HepG2 (cell line): ENCODE measurements around the gene CR1. TPM values are rescaled to one million over a fixed set of nuclear protein-coding genes. Genes with fewer than 3 reads are reported as not detected.

Experiments used
- ATAC-seq: fragments of 200-7000 bp; cut with Tn5 transposase; 3 replicates; pipeline ENCODE4 v1.9.1; 2020; ENCODE audit warnings: mild to moderate bottlenecking, moderate library complexity
- BruUV-seq: library from RNA; stranded (reverse); fragments of 400-500 nt; replicated peaks from 2 replicates; lab custom pipeline; 2021; lab: Mats Ljungman, UMichigan
- CTCF ChIA-PET: fragments of 300-600 bp; formaldehyde crosslinking; extraction: SDS; loops from one replicate; lab custom pipeline; 2021; ENCODE audit warnings: low total read pairs, inconsistent platforms, low intra/inter-chr PET ratio; lab: Yijun Ruan, JAX
- POLR2A ChIA-PET: fragments of 350-600 bp; sonication (Branson Sonifier 250); formaldehyde crosslinking; loops from one replicate; lab custom pipeline; 2020; ENCODE audit warnings: antibody characterized with exemption, inconsistent platforms; lab: Yijun Ruan, JAX
- DNase-seq: peaks from one replicate; pipeline ENCODE4 v3.0.0-alpha.2; 2015; ENCODE audit warnings: low spot score
- FAIRE-seq: peaks from 3 replicates; lab custom pipeline; 2011; peaks lifted over from hg19 to GRCh38; lab: Jason Lieb, UNC
- H2AFZ ChIP-seq: one replicate; pipeline ENCODE4 v1.6.1; 2011; ENCODE audit warnings: low read length, inconsistent platforms
- H3K27ac ChIP-seq: fragments of 300-600 bp; 3 replicates; pipeline ENCODE4 v1.8.0; 2011; ENCODE audit warnings: mixed run types, mild to moderate bottlenecking, mixed read lengths, low read length, inconsistent platforms; ENCODE audit not compliant: insufficient read depth; ENCODE audit errors: extremely low read length
- H3K27me3 ChIP-seq, 2 experiments: fragments of 200-600 bp in 1 of 2; 2 replicates in 1 of 2; 3 replicates in 1 of 2; pipeline versions ENCODE4 v1.6.0 to v1.8.0; 2011; ENCODE audit warnings: low read length in 2 of 2, mild to moderate bottlenecking in 2 of 2, moderate library complexity in 2 of 2, inconsistent platforms in 1 of 2; ENCODE audit not compliant: insufficient read depth in 2 of 2, control insufficient read depth in 1 of 2
- H3K36me3 ChIP-seq, 2 experiments: fragments of 200-600 bp in 1 of 2; replicated peaks in 1 of 2; 2 replicates in 1 of 2; 3 replicates in 1 of 2; pipeline versions ENCODE4 v1.5.1 to v1.8.0; 2011; ENCODE audit warnings: low read length in 2 of 2, inconsistent platforms in 1 of 2; ENCODE audit not compliant: insufficient read depth in 2 of 2, control insufficient read depth in 1 of 2
- H3K4me1 ChIP-seq: 2 replicates; pipeline ENCODE4 v1.5.1; 2012; ENCODE audit warnings: low read length, inconsistent platforms; ENCODE audit not compliant: insufficient read depth
- H3K4me2 ChIP-seq: 2 replicates; pipeline ENCODE4 v1.6.0; 2011; ENCODE audit warnings: low read depth, low read length, inconsistent platforms
- H3K4me3 ChIP-seq, 3 experiments: fragments of 200-600 bp in 1 of 3; sonication (generic), shearing (Covaris generic) in 1 of 3; replicated peaks in 1 of 3; 2 replicates each; pipeline ENCODE4 v1.5.1; 2011 to 2016; ENCODE audit warnings: low read length in 3 of 3, inconsistent platforms in 2 of 3, low read depth in 2 of 3, mild to moderate bottlenecking in 2 of 3, control low read depth in 1 of 3, mixed read lengths in 1 of 3; ENCODE audit not compliant: insufficient read depth in 1 of 3
- H3K79me2 ChIP-seq: one replicate; pipeline ENCODE4 v1.6.1; 2011; ENCODE audit warnings: low read length, inconsistent platforms; ENCODE audit not compliant: insufficient read depth
- H3K9ac ChIP-seq: 2 replicates; pipeline ENCODE4 v1.6.0; 2011; ENCODE audit warnings: mild to moderate bottlenecking, low read depth, low read length, inconsistent platforms; ENCODE audit not compliant: insufficient read depth
- H3K9me3 ChIP-seq: 2 replicates; pipeline ENCODE4 v1.5.1; 2012; ENCODE audit warnings: mild to moderate bottlenecking, low read length
- H4K20me1 ChIP-seq: 2 replicates; pipeline ENCODE4 v1.6.0; 2011; ENCODE audit warnings: inconsistent platforms, mild to moderate bottlenecking, low read length, moderate library complexity; ENCODE audit not compliant: insufficient read depth
- HIVEP1 ChIP-seq: sonication (generic); formaldehyde crosslinking; IDR thresholded peaks from 2 replicates; pipeline ENCODE4 v1.4.0; 2020; ENCODE audit warnings: mild to moderate bottlenecking, missing genetic modification reagents
- HOXA9 ChIP-seq: sonication (generic); formaldehyde crosslinking; IDR thresholded peaks from 2 replicates; pipeline ENCODE4 v1.8.1; 2022; ENCODE audit warnings: missing genetic modification reagents, mild to moderate bottlenecking, moderate library complexity, borderline replicate concordance
- ISX ChIP-seq: sonication (generic); formaldehyde crosslinking; conservative IDR thresholded peaks from 2 replicates; pipeline ENCODE4 v1.5.0; 2020; ENCODE audit warnings: missing genetic modification reagents
- MIER2 ChIP-seq: IDR thresholded peaks from 2 replicates; pipeline ENCODE4 v1.6.1; 2016; ENCODE audit warnings: missing biosample characterization, missing genetic modification reagents
- PRMT3 ChIP-seq: sonication (generic); formaldehyde crosslinking; IDR thresholded peaks from 2 replicates; pipeline ENCODE4 v1.8.1; 2022; ENCODE audit warnings: low read depth, mild to moderate bottlenecking, moderate library complexity, missing genetic modification reagents, borderline replicate concordance
- RXRA ChIP-seq: sonication (generic); formaldehyde crosslinking; IDR thresholded peaks from 2 replicates; pipeline ENCODE4 v1.5.1; 2020; ENCODE audit warnings: missing genetic modification reagents
- SKIL ChIP-seq: sonication (generic); formaldehyde crosslinking; IDR thresholded peaks from 2 replicates; pipeline ENCODE4 v1.8.0; 2022; ENCODE audit warnings: missing genetic modification reagents, mild to moderate bottlenecking, moderate library complexity, borderline replicate concordance
- STAG1 ChIP-seq: sonication (generic); formaldehyde crosslinking; IDR thresholded peaks from 2 replicates; pipeline ENCODE4 v1.4.0; 2020; ENCODE audit warnings: missing genetic modification reagents
- ZBTB38 ChIP-seq: sonication (generic); formaldehyde crosslinking; IDR thresholded peaks from 2 replicates; pipeline ENCODE4 v1.5.1; 2020; ENCODE audit warnings: mild to moderate bottlenecking, missing genetic modification reagents
- ZBTB44 ChIP-seq: sonication (generic); formaldehyde crosslinking; IDR thresholded peaks from 2 replicates; pipeline ENCODE4 v1.4.0; 2020; ENCODE audit warnings: missing genetic modification reagents
- ZNF513 ChIP-seq: sonication (generic); formaldehyde crosslinking; conservative IDR thresholded peaks from 2 replicates; pipeline ENCODE4 v1.5.0; 2020; ENCODE audit warnings: missing genetic modification reagents
- WGBS: methylation state at CpG from one replicate; pipeline ENCODE4 v1.1.6; 2017; ENCODE audit warnings: low lambda C conversion rate; 5-methylcytosine and 5-hydroxymethylcytosine counted together
- in situ Hi-C: cut with HindIII; loops from 2 replicates; pipeline ENCODE4 v1.10.0; 2017; ENCODE audit warnings: low pct_unique_long_range_greater_than_20kb; ENCODE audit not compliant: extremely low pct_ligation_motif_present
- intact Hi-C: fragments of 100-400 bp; cut with micrococcal nuclease; formaldehyde crosslinking; loops from one replicate; pipeline ENCODE4 v1.10.0; 2022; ENCODE audit not compliant: unreplicated experiment
- polyA plus RNA-seq, 8 experiments: library from polyadenylated mRNA; depleted of rRNA in 3 of 8; stranded (reverse) in 7 of 8; unstranded in 1 of 8; fragments of >200 nt; fragmentation: Illumina TruSeq in 4 of 8; extraction: Trizol in 4 of 8; gene quantifications; 2 replicates each; pipeline versions ENCODE4 v1.2.1 to v1.2.3, GENCODE V29; 2011 to 2016; ENCODE audit warnings: low read depth in 4 of 8, missing spikeins in 1 of 8, mixed read lengths in 1 of 8; ENCODE audit not compliant: insufficient read depth in 1 of 8
- total RNA-seq, 5 experiments: library from RNA; depleted of rRNA; stranded (reverse); fragments of >200 nt; fragmentation: Illumina TruSeq; extraction: Trizol; gene quantifications; 2 replicates each; pipeline ENCODE4 v1.2.3, GENCODE V29; 2016; ENCODE audit warnings: low read depth in 1 of 5
- TF ChIP-seq, protein P1 (sequence below): sonication (generic); formaldehyde crosslinking; IDR thresholded peaks from 2 replicates; pipeline ENCODE4 v1.8.0; 2022; ENCODE audit warnings: missing genetic modification reagents, low read depth, mild to moderate bottlenecking, borderline replicate concordance

CR1 gene
- total and polyA plus RNA-seq, 2 of the 13 experiments (the other 11 are each of a cell fraction or from before 2014, with no cell fraction given): not detected

GRCh38 chr1:207461649-207462048 is 34.3 kb upstream of the CR1 start:
- ChIA-PET POLR2A (no interaction called here), CTCF (no interaction called here)

DNA sequence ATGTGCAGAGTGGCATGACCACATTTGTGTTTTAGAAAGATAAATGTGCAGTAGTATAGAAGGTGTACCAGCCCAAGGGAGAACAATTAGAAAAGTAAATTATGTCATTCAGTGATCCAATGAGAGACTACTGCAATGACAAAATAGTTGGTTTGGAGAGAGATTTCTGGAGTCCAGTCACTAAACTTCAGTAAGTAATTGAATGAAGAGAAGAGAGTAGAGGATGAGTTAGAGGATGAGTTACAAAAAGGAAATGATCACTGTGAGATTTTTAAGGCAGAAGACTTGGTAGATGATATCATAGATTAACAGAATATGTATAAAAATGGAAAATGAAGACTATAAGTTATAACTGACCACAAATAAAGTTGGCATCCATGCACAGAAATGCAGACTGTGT is 33.4 kb upstream of the CR1 start:
- intact Hi-C loops (no loop called here), in situ Hi-C loops (no loop called here)
- H3K27me3 ChIP-seq: peaks cover 0 to 6% of the 10 kb centered on the region in 2 experiments; a peak in 1 of 5 replicates
- no peak for ATAC-seq
- no peak for FAIRE-seq
- H4K20me1 ChIP-seq: no peaks in the 10 kb centered on the region
- ChIA-PET POLR2A (no interaction called here), CTCF (no interaction called here)
- no peaks in the 10 kb centered on the region for H3K79me2 ChIP-seq
- H3K27ac ChIP-seq: no peak overlapping the region
- H2AFZ ChIP-seq: no peak overlapping the region
- H3K4me1 ChIP-seq: no peaks in the 10 kb centered on the region
- no peak overlapping the region for H3K4me3 ChIP-seq
- no peaks in the 10 kb centered on the region for H3K9me3 ChIP-seq
- no TSS peak for BruUV-seq
- no peak overlapping the region for H3K9ac ChIP-seq
- H3K36me3 ChIP-seq: no peaks in the 10 kb centered on the region
- no peak overlapping the region for H3K4me2 ChIP-seq
- DNase-seq: no peak
- TF ChIP-seq SKIL (CRISPR knock-in tag): no peak
- no peak for TF ChIP-seq ZBTB38 (CRISPR knock-in tag)
- no peak for TF ChIP-seq ISX (CRISPR knock-in tag)
- TF ChIP-seq HIVEP1 (CRISPR knock-in tag): no peak
- no peak for TF ChIP-seq PRMT3 (CRISPR knock-in tag)
- TF ChIP-seq, protein P1, sequence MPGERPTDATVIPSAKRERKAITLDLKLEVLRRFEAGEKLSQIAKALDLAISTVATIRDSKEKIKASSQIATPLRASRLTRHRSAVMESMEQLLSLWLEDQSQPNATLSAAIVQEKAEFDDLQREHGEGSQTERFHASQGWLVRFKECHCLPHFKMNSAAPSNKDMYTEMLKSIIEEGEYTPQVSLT (CRISPR knock-in tag): no peak
- no peak for TF ChIP-seq RXRA (CRISPR knock-in tag)
- TF ChIP-seq ZNF513 (CRISPR knock-in tag): no peak

More at GRCh38 chr1:207461649-207462048, 34.3 kb upstream of the CR1 start:
- ATAC-seq (no peak), DNase-seq (no peak), FAIRE-seq (no peak)
- 6% methylated on average over 1 of the region's 1 CpG for WGBS
- no peak overlapping the region for H3K27ac ChIP-seq
- no peaks in the 10 kb centered on the region for H4K20me1 ChIP-seq
- H3K4me1 ChIP-seq: no peaks in the 10 kb centered on the region
- no peak overlapping the region for H3K4me3 ChIP-seq
- no peaks in the 10 kb centered on the region for H3K9me3 ChIP-seq
- intact Hi-C loops: no loop called here
- in situ Hi-C loops: no loop called here
- H3K27me3 ChIP-seq: peaks cover 0 to 4% of the 10 kb centered on the region in 2 experiments; a peak in 1 of 5 replicates
- no peak overlapping the region for H2AFZ ChIP-seq
- H3K9ac ChIP-seq: no peak overlapping the region
- TF ChIP-seq ZBTB44: no peak
- TF ChIP-seq MIER2: no peak
- no peak for TF ChIP-seq HOXA9
- TF ChIP-seq STAG1: no peak
- BruUV-seq: no TSS peak
- H3K79me2 ChIP-seq: no peaks in the 10 kb centered on the region
- H3K4me2 ChIP-seq: no peak overlapping the region
- no peaks in the 10 kb centered on the region for H3K36me3 ChIP-seq
